OCI-LY7 (cell line): ENCODE data around the gene TMEM200B. TPM values are rescaled to one million over a fixed set of nuclear protein-coding genes. Genes with fewer than 3 reads are reported as not detected.
"Not testable (repeated sequence)": the region's sequence is repeated elsewhere in the genome, so short reads cannot be mapped to it uniquely, and the experiment has no call there.

Experiments used
- BruUV-seq: library from RNA; stranded (reverse); fragments of 400-500 nt; replicated peaks from 2 replicates; lab custom pipeline; 2021; lab: Mats Ljungman, UMichigan
- CTCF ChIA-PET: fragments of 300-600 bp; sonication (Branson Sonifier 250); formaldehyde crosslinking; loops from one replicate; lab custom pipeline; 2022; ENCODE audit warnings: antibody characterized with exemption; ENCODE audit not compliant: unreplicated experiment; lab: Charles Lee
- POLR2A ChIA-PET: fragments of 300-600 bp; sonication (Branson Sonifier 250); formaldehyde crosslinking; loops from one replicate; lab custom pipeline; 2022; ENCODE audit warnings: antibody characterized with exemption; lab: Charles Lee
- DNase-seq: peaks from one replicate; pipeline ENCODE4 v3.0.0-alpha.2; 2015; ENCODE audit warnings: low spot score
- H2AFZ ChIP-seq: fragments of 200-600 bp; sonication (generic), shearing (Covaris generic); 2 replicates; pipeline ENCODE4 v1.6.1; 2014; ENCODE audit warnings: mild to moderate bottlenecking, antibody characterized with exemption, low read length, moderate library complexity
- H3K27ac ChIP-seq: fragments of 200-600 bp; sonication (generic); 2 replicates; pipeline ENCODE4 v1.5.1; 2014; ENCODE audit warnings: mixed run types, low read depth, mild to moderate bottlenecking, moderate library complexity, low read length, inconsistent platforms; ENCODE audit not compliant: poor library complexity, severe bottlenecking
- H3K36me3 ChIP-seq: fragments of 200-600 bp; sonication (generic); 2 replicates; pipeline ENCODE4 v1.6.1; 2014; ENCODE audit warnings: mild to moderate bottlenecking, antibody characterized with exemption, low read length, moderate library complexity, mixed read lengths; ENCODE audit not compliant: insufficient read depth
- H3K4me1 ChIP-seq: fragments of 200-600 bp; sonication (generic); 2 replicates; pipeline ENCODE4 v1.5.1; 2014; ENCODE audit warnings: mild to moderate bottlenecking, low read length; ENCODE audit not compliant: insufficient read depth, poor library complexity, severe bottlenecking
- H3K4me2 ChIP-seq: fragments of 200-600 bp; sonication (generic); 2 replicates; pipeline ENCODE4 v1.6.1; 2014; ENCODE audit warnings: mild to moderate bottlenecking, low read length
- H3K4me3 ChIP-seq: fragments of 200-600 bp; sonication (generic); 2 replicates; pipeline ENCODE4 v1.5.1; 2014; ENCODE audit warnings: mild to moderate bottlenecking, low read depth, low read length; ENCODE audit not compliant: poor library complexity, severe bottlenecking
- H3K79me2 ChIP-seq: fragments of 200-600 bp; sonication (generic); 2 replicates; pipeline ENCODE4 v1.6.1; 2016; ENCODE audit warnings: low read depth, mild to moderate bottlenecking, low read length, moderate library complexity, mixed read lengths; ENCODE audit not compliant: insufficient read depth
- H3K9me2 ChIP-seq: fragments of 200-600 bp; sonication (generic); 2 replicates; pipeline ENCODE4 v1.6.1; 2016; ENCODE audit warnings: mild to moderate bottlenecking, low read length, mixed read lengths; ENCODE audit not compliant: insufficient read depth
- H3K9me3 ChIP-seq: fragments of 200-600 bp; sonication (generic); 2 replicates; pipeline ENCODE4 v1.6.1; 2014; ENCODE audit warnings: mild to moderate bottlenecking, mixed run types, low read length, mixed read lengths
- H4K20me1 ChIP-seq: fragments of 200-600 bp; sonication (generic); 2 replicates; pipeline ENCODE4 v1.6.1; 2014; ENCODE audit warnings: mild to moderate bottlenecking, antibody characterized with exemption, low read length, moderate library complexity, mixed read lengths; ENCODE audit not compliant: insufficient read depth
- EZH2phosphoT487 ChIP-seq: fragments of 200-600 bp; sonication (generic); IDR thresholded peaks from 2 replicates; pipeline ENCODE4 v1.6.1; 2018; ENCODE audit warnings: low read depth, borderline replicate concordance, mild to moderate bottlenecking, mixed run types, antibody characterized with exemption, low read length, moderate library complexity, mixed read lengths
- intact Hi-C: fragments of 100-400 bp; cut with micrococcal nuclease; formaldehyde crosslinking; loops from one replicate; pipeline ENCODE4 v1.10.0; 2022; ENCODE audit not compliant: unreplicated experiment
- total RNA-seq, 2 experiments: library from RNA; depleted of rRNA in 1 of 2; stranded (reverse); fragments of >200 nt in 1 of 2; shearing (Covaris generic) in 1 of 2; gene quantifications; 2 replicates each; pipeline ENCODE4 v1.2.3, GENCODE V29; 2014 to 2022
- TF ChIP-seq, protein P1 (sequence below): fragments of 200-600 bp; sonication (generic); conservative IDR thresholded peaks from 2 replicates; pipeline ENCODE4 v1.5.1; 2014; ENCODE audit warnings: mild to moderate bottlenecking, antibody characterized with exemption, low read length, moderate library complexity, mixed read lengths

Gene TMEM200B
- total RNA-seq, 2 experiments from 2014 or later = not detected

DNA sequence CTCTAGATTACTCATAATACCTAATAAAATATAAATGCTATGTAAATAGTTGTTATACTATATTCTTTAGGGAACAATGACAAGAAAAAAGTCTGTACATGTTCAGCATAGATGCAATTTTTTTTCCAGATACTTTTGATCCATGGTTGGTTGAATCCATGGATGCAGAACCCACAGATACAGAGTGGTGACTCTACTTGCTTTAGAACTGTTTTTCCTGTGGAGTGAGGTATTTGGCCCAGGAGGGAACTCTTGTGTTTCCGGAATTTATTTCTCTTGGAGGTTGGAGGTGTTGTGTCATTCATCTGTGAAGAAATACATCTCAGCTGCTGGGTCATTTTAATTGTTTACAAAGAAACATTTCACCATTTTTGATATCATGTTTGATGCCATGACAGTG lies 28.7 kb downstream of the TMEM200B start:
- Histone ChIP-seq H3K27ac (no peak overlapping the region), H4K20me1 (no peaks in the 10 kb centered on the region), H3K4me3 (no peak overlapping the region), H3K4me1 (no peaks in the 10 kb centered on the region), H3K9me2 (no peaks in the 10 kb centered on the region), H2AFZ (no peak overlapping the region), H3K36me3 (peaks cover 55% of the 10 kb centered on the region), H3K9me3 (no peaks in the 10 kb centered on the region), H3K79me2 (no peaks in the 10 kb centered on the region), H3K4me2 (no peak overlapping the region)
- DNase-seq = no peak
- BruUV-seq = no TSS peak
- intact Hi-C loops = no loop called here
- no peak for TF ChIP-seq EZH2phosphoT487
- TF ChIP-seq, protein P1, sequence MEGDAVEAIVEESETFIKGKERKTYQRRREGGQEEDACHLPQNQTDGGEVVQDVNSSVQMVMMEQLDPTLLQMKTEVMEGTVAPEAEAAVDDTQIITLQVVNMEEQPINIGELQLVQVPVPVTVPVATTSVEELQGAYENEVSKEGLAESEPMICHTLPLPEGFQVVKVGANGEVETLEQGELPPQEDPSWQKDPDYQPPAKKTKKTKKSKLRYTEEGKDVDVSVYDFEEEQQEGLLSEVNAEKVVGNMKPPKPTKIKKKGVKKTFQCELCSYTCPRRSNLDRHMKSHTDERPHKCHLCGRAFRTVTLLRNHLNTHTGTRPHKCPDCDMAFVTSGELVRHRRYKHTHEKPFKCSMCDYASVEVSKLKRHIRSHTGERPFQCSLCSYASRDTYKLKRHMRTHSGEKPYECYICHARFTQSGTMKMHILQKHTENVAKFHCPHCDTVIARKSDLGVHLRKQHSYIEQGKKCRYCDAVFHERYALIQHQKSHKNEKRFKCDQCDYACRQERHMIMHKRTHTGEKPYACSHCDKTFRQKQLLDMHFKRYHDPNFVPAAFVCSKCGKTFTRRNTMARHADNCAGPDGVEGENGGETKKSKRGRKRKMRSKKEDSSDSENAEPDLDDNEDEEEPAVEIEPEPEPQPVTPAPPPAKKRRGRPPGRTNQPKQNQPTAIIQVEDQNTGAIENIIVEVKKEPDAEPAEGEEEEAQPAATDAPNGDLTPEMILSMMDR = no peak
- ChIA-PET POLR2A (no interaction called here), CTCF (no interaction called here)

DNA sequence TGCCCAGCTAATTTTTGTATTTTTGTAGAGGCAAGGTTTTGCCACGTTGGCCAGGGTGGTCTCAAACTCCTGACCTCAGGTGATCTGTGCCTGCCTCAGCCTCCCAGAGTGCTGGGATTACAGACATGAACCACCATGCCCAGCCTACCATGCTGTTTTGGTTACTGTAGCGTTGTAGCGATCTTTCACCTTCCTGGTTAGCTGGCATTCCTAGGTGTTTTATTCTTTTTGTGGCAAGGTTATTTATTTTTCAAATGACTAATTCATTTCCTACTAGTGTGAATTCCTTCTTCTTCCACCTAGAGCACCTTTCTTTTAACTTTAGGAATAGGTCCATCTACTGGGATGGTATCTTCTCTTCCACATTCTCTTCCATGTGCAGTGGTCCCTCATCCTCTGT lies 29.3 kb downstream of the TMEM200B start:
- ChIA-PET CTCF (no interaction called here), POLR2A (interaction anchor here (0.6 kb wide), 1 partner anchor 92 kb away, joined by 3 read pairs; no protein-coding TSS in a partner anchor)
- Histone ChIP-seq H3K4me2 (no peak overlapping the region), H3K4me1 (no peaks in the 10 kb centered on the region), H4K20me1 (no peaks in the 10 kb centered on the region), H3K9me3 (no peaks in the 10 kb centered on the region), H3K27ac (no peak overlapping the region), H3K79me2 (no peaks in the 10 kb centered on the region), H3K36me3 (peaks cover 50% of the 10 kb centered on the region), H3K9me2 (no peaks in the 10 kb centered on the region), H3K4me3 (no peak overlapping the region), H2AFZ (no peak overlapping the region)
- intact Hi-C loops = no loop called here
- DNase-seq = no peak
- TF ChIP-seq, protein P1 = no peak
- TF ChIP-seq EZH2phosphoT487 = no peak
- BruUV-seq = no TSS peak

DNA sequence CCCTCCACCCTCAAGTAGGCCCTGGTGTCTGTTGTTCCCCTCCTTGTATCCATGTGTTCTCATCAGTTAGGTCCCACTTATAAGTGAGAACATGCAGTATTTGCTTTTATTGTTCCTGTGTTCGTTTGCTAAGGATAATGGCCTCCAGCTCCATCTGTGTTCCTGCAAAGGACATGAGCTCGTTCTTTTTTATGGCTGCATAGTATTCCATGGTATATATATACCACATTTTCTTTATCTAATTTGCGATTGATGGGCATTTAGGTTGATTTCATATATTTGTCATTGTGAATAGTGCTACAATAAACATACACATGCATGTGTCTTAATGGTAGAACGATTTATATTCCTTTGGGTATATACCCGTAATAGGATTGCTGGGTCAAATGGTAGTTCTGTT lies 31.0 kb downstream of the TMEM200B start:
- POLR2A ChIA-PET, H3K4me1 ChIP-seq, DNase-seq, H4K20me1 ChIP-seq, H3K9me3 ChIP-seq, BruUV-seq, intact Hi-C loops, H3K9me2 ChIP-seq, H3K4me2 ChIP-seq, CTCF ChIA-PET, H2AFZ ChIP-seq, H3K4me3 ChIP-seq, H3K27ac ChIP-seq, H3K79me2 ChIP-seq: not testable (repeated sequence)
- H3K36me3 ChIP-seq = peaks cover 42% of the 10 kb centered on the region
